K562 (cell line): ENCODE measurements around the gene RHOB. TPM values are rescaled to one million over a fixed set of nuclear protein-coding genes. Genes with fewer than 3 reads are reported as not detected.

ENCODE experiments used
- CBX8 ChIP-seq: fragments of 200-600 bp; sonication (generic); IDR thresholded peaks from 2 replicates; pipeline ENCODE4 v1.6.1; 2012; ENCODE audit warnings: borderline replicate concordance, mixed run types, low read depth, mild to moderate bottlenecking, moderate library complexity, mixed read lengths, low read length, control low read depth, inconsistent platforms; ENCODE audit not compliant: poor library complexity, severe bottlenecking; ENCODE audit errors: extremely low read depth
- EP300 ChIP-seq: IDR thresholded peaks from 2 replicates; pipeline ENCODE4 v1.6.1; 2012; ENCODE audit warnings: low read length, improper control_type of control experiment
- KLF6 ChIP-seq: fragments of 250-450 bp; sonication (Bioruptor Pico); IDR thresholded peaks from 2 replicates; pipeline ENCODE4 v1.4.0; 2020; ENCODE audit warnings: mild to moderate bottlenecking, moderate library complexity, borderline replicate concordance
- MCM7 ChIP-seq, 2 experiments: fragments of 450-650 bp; IDR thresholded peaks; 2 replicates each; pipeline ENCODE4 v1.6.1; 2016 to 2018
- MYC ChIP-seq, 2 experiments: fragments of 250-450 bp in 1 of 2; sonication (Bioruptor Pico) in 1 of 2; IDR thresholded peaks; 2 replicates each; pipeline versions ENCODE4 v1.5.1 to v1.6.1; 2012 to 2021; ENCODE audit warnings: low read depth in 2 of 2, borderline replicate concordance in 1 of 2, improper control_type of control experiment in 1 of 2, low read length in 1 of 2, mild to moderate bottlenecking in 1 of 2, moderate library complexity in 1 of 2
- ZNF146 ChIP-seq: IDR thresholded peaks from one replicate; pipeline ENCODE4 v1.6.1; 2018; ENCODE audit warnings: missing compliant biosample characterization; ENCODE audit not compliant: unreplicated experiment
- ZNF561 ChIP-seq: fragments of 450-650 bp; formaldehyde crosslinking; conservative IDR thresholded peaks from 2 replicates; pipeline ENCODE4 v1.4.0; 2020; ENCODE audit warnings: mild to moderate bottlenecking, moderate library complexity
- ZNF830 ChIP-seq: fragments of 250-450 bp; sonication (Bioruptor Pico); IDR thresholded peaks from 2 replicates; pipeline ENCODE4 v1.5.0; 2021; ENCODE audit warnings: mild to moderate bottlenecking
- polyA plus RNA-seq, 8 experiments: library from polyadenylated mRNA; depleted of rRNA in 4 of 8; stranded (reverse) in 5 of 8; unstranded in 3 of 8; fragments of >200 nt; fragmentation: Nextera tagmentation in 2 of 8; fragmentation: Illumina TruSeq in 1 of 8; extraction: Ambion mirVana in 2 of 8; extraction: Trizol in 1 of 8; gene quantifications; 2 replicates each; pipeline versions ENCODE4 v1.2.1 to v1.2.3, GENCODE V29; 2011 to 2014; ENCODE audit warnings: inconsistent platforms in 1 of 8, missing spikeins in 1 of 8
- total RNA-seq, 7 experiments: library from RNA; depleted of rRNA in 6 of 7; stranded (reverse); fragments of >200 nt in 6 of 7; fragmentation: Illumina TruSeq in 2 of 7; extraction: Trizol in 2 of 7; gene quantifications; 2 replicates each; pipeline versions ENCODE4 v1.2.1 to v1.2.3, GENCODE V29; 2011 to 2021; ENCODE audit warnings: low replicate concordance in 1 of 7
- TF ChIP-seq, protein P1 (sequence below): fragments of 250-450 bp; sonication (Bioruptor Pico); IDR thresholded peaks from 2 replicates; pipeline ENCODE4 v1.5.0; 2020; ENCODE audit warnings: mild to moderate bottlenecking, borderline replicate concordance
- TF ChIP-seq, protein P2 (sequence below): fragments of 450-650 bp; IDR thresholded peaks from 2 replicates; pipeline ENCODE4 v1.7.0; 2016; ENCODE audit warnings: borderline replicate concordance
- TF ChIP-seq, protein P3 (sequence below): fragments of 450-650 bp; formaldehyde crosslinking; IDR thresholded peaks from 2 replicates; pipeline ENCODE4 v1.4.0; 2020; ENCODE audit warnings: mild to moderate bottlenecking, moderate library complexity
- TF ChIP-seq, protein P4 (sequence below): fragments of 450-650 bp; IDR thresholded peaks from 2 replicates; pipeline ENCODE4 v1.6.1; 2016; ENCODE audit warnings: low read depth, mild to moderate bottlenecking, moderate library complexity
- TF ChIP-seq, protein P5 (sequence below): fragments of 450-650 bp; IDR thresholded peaks from 2 replicates; pipeline ENCODE4 v1.6.1; 2016; ENCODE audit warnings: borderline replicate concordance

Gene RHOB
- total and polyA plus RNA-seq, 9 of the 15 experiments (the other 6 are each of a cell fraction or from before 2014, with no cell fraction given) = 0.07 to 4.8 (median 1.1) TPM

DNA sequence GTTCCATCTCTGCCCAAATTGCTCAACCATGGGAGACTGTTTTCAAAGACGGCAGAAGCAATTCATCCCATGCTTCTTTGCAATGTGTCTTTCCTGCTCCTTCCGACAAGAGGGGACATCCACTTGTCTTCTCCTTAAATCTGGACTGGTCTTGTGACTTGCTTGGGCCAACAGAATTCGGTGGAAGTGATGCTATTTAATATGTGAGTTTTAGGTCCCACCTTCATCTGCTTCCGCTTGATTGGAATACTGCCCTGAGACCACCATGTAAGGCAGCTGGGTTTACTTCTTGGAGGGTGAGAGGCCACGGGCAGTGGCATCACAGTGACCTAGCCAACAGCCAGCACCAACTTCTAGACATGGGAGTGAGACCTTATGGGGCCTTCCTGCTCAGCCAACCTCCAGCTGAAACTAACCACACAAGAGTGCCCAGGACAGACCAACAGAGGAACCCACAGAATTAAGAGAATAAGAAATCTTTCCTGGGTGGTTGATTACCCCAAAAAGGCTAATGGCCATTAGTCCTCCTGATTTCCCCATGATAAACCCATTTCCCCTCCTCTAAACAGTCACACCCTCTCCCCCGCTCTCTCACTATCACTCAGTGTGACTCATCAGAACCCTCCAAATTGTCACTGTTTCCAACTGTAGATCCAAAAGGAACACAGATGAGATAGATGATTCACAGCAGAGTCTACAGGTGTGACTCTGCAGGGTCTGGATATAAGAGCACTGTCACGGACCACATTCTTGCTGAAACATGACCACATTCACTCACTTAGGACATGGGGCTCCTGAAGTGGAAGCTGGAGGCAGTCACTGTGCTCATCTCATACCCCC is 16.2 kb upstream of the RHOB start (continued):
- TF ChIP-seq MYC (IDR thresholded peaks at IDR 0.05; ENCODE audit: low read depth, low read length) (no peak), MYC (CRISPR knock-in tag; IDR thresholded peaks at IDR 0.05; ENCODE audit: borderline replicate concordance, low read depth) (no peak), ZNF561 (CRISPR knock-in tag) (no peak), ZNF830 (CRISPR knock-in tag) (no peak), EP300 (peak; percentile 86), CBX8 (no peak), MCM7 (IDR thresholded peaks at IDR 0.05) (no peak), ZNF146 (CRISPR knock-in tag) (no peak), KLF6 (CRISPR knock-in tag) (no peak; the same call in 1 of the 2 replicates)
- TF ChIP-seq, protein P1, sequence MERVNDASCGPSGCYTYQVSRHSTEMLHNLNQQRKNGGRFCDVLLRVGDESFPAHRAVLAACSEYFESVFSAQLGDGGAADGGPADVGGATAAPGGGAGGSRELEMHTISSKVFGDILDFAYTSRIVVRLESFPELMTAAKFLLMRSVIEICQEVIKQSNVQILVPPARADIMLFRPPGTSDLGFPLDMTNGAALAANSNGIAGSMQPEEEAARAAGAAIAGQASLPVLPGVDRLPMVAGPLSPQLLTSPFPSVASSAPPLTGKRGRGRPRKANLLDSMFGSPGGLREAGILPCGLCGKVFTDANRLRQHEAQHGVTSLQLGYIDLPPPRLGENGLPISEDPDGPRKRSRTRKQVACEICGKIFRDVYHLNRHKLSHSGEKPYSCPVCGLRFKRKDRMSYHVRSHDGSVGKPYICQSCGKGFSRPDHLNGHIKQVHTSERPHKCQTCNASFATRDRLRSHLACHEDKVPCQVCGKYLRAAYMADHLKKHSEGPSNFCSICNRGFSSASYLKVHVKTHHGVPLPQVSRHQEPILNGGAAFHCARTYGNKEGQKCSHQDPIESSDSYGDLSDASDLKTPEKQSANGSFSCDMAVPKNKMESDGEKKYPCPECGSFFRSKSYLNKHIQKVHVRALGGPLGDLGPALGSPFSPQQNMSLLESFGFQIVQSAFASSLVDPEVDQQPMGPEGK (CRISPR knock-in tag) = no peak
- TF ChIP-seq, protein P2, sequence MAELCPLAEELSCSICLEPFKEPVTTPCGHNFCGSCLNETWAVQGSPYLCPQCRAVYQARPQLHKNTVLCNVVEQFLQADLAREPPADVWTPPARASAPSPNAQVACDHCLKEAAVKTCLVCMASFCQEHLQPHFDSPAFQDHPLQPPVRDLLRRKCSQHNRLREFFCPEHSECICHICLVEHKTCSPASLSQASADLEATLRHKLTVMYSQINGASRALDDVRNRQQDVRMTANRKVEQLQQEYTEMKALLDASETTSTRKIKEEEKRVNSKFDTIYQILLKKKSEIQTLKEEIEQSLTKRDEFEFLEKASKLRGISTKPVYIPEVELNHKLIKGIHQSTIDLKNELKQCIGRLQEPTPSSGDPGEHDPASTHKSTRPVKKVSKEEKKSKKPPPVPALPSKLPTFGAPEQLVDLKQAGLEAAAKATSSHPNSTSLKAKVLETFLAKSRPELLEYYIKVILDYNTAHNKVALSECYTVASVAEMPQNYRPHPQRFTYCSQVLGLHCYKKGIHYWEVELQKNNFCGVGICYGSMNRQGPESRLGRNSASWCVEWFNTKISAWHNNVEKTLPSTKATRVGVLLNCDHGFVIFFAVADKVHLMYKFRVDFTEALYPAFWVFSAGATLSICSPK = no peak
- TF ChIP-seq, protein P3, sequence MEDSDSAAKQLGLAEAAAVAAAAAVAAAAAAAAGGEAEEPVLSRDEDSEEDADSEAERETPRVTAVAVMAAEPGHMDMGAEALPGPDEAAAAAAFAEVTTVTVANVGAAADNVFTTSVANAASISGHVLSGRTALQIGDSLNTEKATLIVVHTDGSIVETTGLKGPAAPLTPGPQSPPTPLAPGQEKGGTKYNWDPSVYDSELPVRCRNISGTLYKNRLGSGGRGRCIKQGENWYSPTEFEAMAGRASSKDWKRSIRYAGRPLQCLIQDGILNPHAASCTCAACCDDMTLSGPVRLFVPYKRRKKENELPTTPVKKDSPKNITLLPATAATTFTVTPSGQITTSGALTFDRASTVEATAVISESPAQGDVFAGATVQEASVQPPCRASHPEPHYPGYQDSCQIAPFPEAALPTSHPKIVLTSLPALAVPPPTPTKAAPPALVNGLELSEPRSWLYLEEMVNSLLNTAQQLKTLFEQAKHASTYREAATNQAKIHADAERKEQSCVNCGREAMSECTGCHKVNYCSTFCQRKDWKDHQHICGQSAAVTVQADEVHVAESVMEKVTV (CRISPR knock-in tag) = no peak
- TF ChIP-seq, protein P4, sequence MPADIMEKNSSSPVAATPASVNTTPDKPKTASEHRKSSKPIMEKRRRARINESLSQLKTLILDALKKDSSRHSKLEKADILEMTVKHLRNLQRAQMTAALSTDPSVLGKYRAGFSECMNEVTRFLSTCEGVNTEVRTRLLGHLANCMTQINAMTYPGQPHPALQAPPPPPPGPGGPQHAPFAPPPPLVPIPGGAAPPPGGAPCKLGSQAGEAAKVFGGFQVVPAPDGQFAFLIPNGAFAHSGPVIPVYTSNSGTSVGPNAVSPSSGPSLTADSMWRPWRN = no peak
- TF ChIP-seq, protein P5, sequence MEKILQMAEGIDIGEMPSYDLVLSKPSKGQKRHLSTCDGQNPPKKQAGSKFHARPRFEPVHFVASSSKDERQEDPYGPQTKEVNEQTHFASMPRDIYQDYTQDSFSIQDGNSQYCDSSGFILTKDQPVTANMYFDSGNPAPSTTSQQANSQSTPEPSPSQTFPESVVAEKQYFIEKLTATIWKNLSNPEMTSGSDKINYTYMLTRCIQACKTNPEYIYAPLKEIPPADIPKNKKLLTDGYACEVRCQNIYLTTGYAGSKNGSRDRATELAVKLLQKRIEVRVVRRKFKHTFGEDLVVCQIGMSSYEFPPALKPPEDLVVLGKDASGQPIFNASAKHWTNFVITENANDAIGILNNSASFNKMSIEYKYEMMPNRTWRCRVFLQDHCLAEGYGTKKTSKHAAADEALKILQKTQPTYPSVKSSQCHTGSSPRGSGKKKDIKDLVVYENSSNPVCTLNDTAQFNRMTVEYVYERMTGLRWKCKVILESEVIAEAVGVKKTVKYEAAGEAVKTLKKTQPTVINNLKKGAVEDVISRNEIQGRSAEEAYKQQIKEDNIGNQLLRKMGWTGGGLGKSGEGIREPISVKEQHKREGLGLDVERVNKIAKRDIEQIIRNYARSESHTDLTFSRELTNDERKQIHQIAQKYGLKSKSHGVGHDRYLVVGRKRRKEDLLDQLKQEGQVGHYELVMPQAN = no peak
